Dermis blood vessel endothelial cell (primary cell): ENCODE data around the gene PDZD7. TPM values are rescaled to one million over a fixed set of nuclear protein-coding genes. Genes with fewer than 3 reads are reported as not detected.

ENCODE experiments used
- DNase-seq: peaks from one replicate; pipeline ENCODE4 v3.0.0; 2010
- total RNA-seq: library from RNA; depleted of rRNA; stranded (reverse); fragments of >200 nt; gene quantifications from 2 replicates; pipeline ENCODE4 v1.2.3, GENCODE V29; 2014

PDZD7 gene
- 0.34 and 0.88 TPM in 2 replicates for total RNA-seq

DNA sequence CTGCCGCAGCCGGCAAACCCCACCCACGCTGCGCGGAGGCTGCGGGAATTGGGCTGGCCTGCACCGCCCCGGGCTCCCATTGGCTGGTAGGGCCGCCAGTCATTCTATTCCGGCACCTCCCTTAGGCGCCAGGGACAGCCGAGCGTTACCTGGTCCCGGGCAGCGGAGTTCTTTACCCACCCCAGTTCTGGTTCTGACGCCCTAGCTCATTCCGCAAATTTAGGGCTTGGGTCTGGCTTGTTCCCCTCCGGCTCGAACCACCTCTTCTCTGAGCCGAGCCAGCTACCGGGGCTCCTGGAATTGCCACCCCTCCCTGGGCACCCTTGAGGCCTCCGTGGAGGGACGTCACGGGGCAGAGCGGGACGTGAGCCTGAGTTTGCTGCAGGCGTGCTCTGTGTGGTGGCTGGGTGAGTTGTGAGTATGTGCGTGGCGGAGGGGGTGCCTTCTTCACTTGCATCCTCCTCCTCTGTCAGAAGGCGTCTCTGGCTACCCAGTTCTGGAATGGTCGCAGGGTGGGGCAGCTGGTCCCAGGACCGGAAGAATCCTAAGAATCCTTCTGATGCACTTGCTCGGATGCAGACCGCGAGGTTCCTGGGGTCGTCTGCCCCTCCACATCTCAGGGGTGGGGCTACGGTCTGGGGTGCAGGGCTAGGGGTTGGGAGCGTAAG is at the start of gene PDZD7, which contains the start of gene SFXN3:
TSS of gene PDZD7 (minus strand) at position 2 of the 668 bp plus-strand sequence. CDS start 910 bp downstream, outside the sequence.
TSS of gene SFXN3 (plus strand) at position 107 of the 668 bp plus-strand sequence. CDS start 3,461 bp downstream, outside the sequence.
- peak; percentile 95 for DNase-seq

DNA sequence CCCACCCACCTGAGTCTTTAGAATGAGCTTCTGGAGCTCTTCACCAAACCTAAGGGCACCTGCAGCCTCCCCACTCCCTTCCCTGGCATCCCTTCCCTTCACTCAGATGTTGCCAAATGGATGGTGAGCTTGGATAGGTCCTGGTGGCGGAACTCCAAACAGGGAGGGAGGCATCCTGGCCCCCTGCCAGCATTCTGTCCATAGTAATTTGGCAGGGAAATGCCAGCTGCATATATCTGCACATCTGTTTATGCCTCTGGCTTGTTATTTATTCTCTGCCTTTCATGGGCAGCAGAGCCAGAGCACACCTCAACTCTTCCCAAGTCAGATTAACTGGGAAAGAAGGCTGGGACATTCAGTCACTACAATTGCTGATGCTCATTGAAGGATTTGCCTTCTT is 48.9 kb upstream of the PDZD7 start:
- no peak for DNase-seq

DNA sequence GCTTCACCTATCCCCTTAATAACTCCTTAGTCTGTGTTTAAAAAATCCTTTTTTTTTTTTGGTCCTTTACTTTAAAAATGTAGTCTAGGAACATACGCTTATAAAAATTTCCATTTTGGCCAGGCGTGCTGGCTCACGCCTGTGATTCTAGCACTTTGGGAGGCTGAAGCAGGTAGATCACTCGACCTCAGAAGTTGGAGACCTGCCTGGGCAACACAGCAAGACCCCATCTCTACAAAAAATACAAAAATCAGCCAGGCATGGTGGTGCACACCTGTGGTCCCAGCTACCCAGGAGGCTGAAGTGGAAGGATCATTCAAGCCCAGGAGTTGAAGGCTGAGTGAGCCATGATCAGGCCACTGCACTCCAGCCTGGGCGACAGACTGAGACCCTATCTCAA is 45.7 kb upstream of the PDZD7 start:
- no peak for DNase-seq

DNA sequence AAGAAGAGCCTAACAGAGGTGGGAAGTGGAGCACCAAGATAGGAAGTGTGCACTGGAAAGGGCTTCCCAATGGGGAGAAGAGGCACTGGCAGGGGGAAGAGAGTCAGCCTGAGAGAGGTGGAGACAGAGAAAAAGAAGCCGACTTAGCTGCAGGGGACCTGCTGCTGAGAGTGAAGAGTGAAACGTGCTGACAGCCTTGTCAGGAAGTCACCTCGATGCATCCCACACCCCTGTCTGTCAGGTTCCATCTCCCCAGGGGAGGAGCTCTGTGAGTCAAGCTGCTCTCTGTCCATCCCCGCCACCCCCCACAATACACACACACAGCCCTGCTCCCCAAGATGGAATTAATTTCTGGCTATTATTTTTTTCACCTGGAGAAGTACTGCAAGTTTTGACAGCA is 44.8 kb upstream of the PDZD7 start:
- DNase-seq = no peak

DNA sequence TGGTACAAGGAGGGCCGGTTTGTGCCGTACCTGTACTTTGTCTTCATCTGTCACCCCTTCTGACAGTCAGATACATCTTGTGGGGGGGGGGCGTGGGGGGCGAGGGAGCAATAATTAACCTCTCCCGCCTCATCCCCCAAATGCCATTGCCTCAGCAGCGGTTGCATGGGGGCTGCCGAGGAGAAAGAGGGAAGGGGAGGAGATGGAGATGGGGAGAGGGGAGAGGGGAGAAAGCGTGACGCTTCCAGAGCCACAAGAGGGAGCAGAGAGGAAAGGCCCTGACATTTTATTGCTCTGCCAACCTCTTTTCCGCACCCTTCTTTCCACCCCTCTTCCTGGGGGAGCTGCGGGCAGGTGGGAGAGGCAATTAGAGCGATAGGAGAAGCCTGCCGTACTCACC is 42.7 kb upstream of the PDZD7 start:
- DNase-seq = no peak

DNA sequence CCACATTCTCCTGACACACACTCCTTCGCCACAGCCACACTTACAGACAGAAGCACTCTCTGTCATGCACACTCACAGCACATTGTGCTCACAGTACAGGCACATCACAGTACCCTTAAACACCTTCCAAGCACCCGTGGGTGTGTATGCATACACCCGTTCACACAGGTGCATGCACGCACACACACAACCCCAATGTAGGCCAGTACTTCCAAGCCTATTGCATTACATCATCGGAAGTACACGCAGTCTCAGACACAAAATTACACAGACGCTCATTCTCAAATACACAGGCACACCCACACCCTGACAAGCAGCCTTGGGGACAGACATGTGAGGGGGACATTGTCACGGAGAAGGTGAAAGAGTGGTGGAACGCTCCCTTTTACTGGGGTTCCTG is 42.0 kb upstream of the PDZD7 start:
- DNase-seq = no peak

DNA sequence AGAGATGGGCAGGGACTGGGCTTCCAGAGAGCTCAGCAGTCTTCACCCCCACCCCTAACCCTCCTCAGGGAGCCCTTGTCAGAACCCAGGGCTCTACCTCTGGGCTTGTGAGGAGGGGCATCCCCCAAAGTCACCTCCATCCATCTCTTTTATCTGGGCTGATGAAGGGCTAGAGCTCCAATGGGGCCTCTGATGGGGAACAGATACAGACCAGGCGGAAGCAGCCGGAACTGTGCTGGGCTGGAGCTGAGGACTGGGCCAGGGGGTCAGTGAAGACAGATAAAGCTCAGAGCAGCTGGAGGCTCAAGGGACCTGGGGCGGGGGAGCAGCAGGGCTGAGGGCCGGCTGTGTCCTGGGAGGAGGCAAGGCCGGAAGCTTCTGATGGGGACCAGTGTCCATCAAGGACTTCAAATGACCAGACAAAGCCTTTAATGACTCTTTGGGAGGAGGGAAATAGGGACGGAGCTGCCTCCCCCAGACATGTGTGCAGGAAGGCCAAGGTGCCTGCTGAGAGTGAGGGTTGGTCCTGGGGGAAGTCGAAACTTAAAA is 41.0 kb upstream of the PDZD7 start:
- DNase-seq = no peak

DNA sequence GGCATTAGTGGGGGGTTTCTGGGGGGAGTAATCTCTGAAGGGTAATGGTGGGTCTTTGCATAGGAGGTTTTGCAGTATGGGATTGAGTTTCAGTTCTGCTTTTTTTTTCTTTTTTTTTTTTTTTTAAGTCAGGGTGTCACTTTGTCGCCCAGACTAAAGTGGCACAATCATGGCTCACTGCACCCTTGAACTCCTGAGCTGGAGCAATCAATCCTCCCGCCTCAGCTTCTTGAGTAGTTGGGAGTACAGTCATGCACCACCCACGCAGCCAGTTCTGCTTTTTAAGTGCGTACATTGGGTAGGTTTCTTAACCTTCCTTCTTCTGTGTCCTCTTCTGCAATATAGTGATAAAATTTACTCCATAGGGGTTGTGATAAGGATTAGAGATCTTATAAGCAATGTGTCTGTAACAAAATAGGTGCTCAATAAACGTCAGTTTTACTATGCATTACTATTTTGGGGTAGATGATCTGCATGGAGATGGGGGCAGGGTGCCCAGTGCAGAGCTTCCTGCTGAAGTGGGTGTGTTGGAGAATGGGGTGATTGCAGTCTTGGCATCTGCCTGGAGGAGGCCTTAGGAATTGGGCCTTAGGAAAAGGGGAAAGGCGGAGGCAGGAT is 40.4 kb upstream of the PDZD7 start:
- DNase-seq = no peak

DNA sequence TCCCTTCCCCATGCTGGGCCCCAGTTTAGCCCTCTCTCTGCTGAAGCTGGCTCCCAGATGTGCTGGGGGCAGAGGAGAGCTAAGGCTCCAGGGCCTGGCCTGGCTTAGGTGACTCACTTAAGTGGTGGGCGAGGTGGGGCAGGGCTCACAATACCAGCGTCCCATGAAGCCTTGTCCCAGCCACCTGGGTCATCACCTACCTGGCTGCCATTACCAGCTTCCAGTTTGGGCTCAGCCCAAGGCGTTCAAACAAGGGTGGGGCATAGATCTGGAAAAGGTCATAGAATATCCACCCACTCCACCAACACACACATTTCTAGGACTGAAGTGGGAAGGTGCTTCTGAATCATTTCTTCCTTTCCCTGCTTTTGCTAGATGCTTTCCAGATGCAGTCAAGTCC is 39.2 kb upstream of the PDZD7 start:
- DNase-seq = no peak

DNA sequence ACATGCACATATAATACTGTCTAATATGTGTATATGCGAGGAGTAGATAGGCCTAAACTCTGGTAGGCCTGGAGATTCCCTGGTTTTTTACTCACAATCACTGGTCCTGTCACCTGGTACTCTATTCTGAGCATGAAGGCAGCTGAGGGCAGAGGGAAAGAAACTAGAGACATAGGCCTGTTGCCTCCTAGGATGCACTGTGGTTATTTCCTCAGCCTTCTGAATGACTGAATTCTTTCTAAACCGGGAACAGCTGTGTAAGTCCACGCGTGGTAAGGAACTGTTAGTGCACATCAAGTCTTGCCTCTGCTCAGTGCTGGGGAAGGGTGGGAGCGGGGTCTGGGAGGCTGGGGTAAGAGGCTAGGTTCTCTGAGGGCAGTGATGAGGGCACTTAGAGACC is 38.5 kb upstream of the PDZD7 start:
- no peak for DNase-seq

DNA sequence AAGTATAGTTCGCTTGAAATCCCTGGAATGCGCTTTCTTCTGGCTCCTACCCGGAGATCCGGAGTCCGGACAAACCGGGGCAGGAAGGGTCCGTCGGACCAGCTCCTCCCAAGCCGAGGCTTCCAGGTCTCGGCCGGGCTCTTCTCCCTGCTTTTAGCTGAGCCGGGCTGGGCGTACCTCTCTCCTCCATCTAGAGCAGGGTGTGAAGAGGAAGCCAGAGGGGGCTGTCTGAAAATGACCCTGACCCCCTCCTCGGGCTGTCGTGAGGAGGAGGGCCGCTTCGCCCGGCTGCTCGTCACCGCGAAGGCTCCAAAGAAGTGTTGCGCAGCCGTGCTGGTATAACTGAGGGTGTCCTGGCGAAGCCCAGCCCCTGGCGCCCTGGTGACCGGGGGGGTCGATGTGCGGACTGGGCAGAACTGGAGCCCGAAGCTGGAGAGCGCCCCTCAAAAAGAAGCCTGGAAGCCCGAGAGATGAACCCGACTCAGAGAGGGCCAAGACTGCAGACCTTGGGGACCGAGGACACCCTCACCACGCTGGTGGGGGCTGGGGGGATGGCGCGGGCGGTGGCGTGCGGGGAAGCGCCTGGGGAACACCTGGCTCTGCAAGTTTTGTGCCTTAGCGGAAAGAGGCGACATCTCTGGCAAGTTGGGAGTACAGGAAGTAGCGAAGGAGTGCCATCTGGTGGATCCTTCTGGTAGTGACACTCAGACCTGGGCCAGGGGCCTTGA is 36.6 kb upstream of the PDZD7 start:
- peak; percentile 89 for DNase-seq

DNA sequence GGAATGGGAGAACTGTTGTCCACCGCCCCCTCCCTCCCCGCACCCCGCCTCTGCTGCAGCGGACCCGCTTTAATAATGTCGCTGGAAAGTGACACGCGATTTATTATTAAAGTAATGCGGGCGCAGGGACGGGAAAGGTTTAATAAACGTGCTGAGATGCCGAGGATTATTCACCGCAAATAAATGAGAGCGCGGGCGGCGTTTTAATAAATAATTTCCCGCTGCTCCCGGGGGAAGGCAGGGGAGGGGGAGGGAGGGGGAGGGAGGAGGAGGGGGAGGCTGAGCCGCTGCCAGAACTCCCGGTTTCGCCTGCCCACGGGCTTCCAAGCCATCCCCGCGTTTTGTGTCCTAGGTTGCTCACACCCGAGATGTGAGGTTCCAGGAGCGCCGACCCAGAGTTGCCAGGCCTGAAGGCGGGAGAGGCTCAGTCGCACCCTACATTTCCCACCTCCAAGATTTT is 36.0 kb upstream of the PDZD7 start:
- DNase-seq = no peak

DNA sequence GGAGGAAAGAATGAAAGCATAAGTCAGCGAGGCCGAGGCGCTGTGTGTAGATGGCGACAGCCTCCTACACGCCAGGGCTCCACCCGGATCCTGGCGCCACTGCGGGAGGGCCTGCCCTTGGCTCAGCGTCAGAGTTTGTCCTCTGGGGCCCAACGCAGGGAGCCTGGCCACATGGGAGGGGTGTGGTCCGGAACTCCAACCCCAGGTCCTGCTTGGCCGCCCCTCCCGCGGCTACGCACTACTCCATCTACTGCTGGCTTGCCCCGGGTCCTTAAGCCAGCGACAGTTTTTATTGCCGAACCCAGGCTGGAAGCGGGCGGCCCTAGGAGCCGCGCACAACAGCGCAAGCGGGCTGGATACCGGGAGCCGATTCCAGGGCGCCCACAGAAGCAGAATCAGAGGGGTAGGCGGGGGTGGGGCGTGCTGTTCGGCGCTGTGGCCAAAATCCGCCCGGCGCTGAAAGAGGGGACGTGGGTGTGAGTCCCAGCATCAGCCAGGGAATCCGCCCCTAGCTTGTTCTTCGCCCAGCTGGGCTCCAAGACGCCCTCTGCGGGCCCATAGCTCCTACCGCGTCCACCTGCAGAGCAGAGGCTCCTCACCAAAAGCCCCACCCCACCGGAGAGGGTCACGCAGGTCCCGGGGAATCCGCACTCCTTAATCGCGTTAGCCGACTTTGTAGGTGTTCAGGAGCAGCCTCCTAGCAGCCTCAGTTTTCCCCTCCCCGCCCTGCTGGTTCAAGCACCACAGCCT is 35.4 kb upstream of the PDZD7 start:
- DNase-seq = peak; percentile 68

DNA sequence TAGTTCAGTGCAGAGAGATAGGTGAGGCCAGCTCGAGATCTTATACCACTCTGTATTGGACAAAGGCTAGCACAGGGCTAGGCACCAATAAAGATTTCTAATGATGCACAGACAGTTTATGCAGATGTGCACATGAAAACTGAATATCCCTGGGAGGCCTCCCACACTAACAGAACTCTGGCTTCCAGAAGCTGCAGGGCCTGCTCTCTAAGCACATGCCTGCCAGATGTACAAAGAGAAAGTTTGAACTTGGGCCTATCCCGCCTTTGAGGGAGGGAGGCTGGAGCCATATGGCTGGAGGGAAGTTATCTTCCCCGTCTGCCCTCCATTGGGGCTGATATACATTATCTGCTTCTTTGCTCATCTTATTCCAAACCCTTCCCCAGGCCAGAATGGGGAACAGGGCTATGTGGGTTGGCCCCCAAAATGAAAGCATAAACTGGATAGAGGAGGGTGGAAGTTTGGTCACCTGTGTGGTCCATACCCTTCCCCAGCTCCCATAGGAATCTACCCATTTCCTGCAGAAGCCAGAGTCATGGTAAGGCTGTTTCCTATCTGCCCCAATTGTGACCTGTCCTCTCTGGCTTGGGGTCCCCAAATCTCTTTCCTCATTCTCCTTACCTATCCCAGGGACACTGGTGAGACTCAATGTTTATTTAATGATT is 34.7 kb upstream of the PDZD7 start:
- no peak for DNase-seq

DNA sequence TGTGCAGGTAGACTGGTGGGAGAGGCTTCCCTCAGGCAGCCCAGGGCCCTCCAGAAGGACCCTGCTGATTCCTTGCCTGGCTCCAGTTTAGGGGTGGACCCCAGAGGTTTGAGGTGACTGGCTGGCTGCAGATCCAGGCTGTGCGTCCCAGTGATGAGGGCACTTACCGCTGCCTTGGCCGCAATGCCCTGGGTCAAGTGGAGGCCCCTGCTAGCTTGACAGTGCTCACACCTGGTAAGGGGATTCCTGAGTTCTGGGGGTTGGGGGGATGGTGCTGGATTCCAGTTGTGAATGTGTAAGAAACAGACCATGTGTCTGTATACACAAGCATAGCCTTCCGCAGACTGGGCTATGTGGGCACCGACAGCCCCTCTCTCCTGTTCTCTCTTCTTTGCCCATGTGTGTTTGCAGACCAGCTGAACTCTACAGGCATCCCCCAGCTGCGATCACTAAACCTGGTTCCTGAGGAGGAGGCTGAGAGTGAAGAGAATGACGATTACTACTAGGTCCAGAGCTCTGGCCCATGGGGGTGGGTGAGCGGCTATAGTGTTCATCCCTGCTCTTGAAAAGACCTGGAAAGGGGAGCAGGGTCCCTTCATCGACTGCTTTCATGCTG is 33.6 kb upstream of the PDZD7 start:
- DNase-seq = no peak

DNA sequence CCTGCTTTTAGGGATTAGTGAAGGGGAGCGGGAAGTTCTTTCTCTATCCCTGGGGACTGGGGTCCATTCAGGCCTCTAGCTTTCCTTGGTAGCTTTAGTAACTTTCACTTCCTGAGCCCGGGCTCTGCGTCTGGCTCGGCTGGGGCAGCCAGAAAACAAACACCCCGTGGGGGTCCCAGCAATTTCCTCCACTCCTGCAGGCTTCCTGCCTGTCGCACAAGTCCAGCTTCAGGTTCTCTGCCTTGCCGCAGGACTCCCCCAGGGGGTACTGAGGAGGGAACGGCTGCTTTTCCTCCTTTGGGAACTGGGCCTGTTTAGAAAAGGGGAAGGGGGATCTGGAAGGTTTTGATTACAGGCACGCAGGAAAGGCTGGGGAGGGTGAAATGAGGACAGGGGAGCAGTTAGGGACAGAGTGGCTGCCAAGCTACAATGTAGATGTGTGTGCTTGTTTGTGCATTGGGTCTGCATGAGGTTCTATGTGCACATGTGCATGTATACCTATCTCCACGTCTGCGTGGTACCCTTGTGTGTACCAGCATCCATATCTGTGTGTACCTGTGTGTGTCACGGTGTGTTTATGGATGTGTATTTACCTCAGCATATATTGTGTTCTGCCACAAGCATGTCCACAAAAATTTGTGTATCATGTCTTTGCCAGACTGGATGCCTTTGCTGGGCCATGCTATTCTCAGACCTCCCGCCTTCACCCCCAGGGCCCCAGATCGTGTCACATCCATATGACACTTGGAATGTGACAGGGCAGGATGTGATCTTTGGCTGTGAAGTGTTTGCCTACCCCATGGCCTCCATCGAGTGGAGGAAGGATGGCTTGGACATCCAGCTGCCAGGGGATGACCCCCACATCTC is 32.9 kb upstream of the PDZD7 start:
- DNase-seq = no peak

DNA sequence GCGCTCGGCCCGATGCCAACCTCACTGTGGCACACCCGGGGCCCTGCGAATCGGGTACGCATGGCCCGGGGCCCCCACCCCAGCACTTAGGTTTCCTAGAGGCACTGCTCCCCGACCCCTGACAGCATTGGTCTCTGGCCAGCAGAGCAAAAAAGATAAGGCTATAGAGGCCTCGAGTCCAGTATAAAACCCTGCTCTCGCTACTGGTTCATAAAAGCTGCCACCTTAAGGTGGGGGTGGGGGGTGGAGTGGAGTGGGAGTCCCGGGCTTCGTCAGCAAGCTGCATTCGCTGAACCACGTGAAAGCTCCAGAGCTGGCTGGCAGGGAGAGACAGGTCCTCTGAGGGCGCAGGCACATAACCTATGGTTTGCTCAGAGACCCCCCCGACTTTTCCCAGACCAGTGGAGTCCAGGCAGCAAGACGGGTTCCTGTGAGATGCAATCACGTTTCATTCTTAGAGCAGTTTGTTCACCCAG is 32.2 kb upstream of the PDZD7 start:
- DNase-seq = no peak

DNA sequence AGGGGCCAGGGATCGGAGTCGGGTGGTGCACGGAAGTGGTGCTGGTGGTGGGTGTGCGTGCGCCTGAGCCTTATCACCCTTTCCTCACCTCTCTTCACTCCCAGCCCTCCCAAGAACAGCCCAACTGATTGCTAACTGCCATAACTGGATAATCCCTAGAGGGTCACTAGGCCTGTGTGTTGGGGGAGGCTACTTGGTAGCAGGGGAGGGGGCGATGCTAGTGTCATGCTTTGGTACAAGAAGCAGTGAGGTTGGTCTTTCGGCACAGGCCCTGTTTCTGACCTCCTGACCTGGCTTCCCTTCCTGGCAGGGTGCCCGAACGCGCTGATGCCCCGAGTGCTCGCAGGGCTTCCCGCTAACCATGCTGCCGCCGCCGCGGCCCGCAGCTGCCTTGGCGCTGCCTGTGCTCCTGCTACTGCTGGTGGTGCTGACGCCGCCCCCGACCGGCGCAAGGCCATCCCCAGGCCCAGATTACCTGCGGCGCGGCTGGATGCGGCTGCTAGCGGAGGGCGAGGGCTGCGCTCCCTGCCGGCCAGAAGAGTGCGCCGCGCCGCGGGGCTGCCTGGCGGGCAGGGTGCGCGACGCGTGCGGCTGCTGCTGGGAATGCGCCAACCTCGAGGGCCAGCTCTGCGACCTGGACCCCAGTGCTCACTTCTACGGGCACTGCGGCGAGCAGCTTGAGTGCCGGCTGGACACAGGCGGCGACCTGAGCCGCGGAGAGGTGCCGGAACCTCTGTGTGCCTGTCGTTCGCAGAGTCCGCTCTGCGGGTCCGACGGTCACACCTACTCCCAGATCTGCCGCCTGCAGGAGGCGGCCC is 31.5 kb upstream of the PDZD7 start:
- peak; percentile 72 for DNase-seq

DNA sequence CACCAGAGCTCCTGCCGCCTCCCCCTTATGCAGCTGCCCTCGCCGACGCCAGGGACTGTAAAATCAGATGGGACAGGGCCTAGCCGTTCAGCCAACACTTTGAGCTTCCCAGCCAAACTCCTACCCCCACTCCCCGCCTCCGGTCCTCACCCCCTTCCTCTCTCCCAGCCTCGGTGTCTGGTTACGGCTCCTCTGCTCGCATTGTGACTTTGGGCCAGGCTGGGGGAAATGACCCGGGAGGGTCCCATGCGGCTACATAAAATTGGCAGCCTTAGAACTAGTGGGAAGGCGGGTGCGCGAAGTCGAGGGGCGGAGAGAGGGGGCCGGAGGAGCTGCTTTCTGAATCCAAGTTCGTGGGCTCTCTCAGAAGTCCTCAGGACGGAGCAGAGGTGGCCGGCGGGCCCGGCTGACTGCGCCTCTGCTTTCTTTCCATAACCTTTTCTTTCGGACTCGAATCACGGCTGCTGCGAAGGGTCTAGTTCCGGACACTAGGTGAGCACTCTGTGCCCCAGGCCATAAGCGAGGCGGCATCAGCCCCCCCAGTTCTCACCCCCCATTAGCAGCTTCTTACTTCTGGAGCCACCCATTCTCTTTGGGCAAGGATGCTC is 30.8 kb upstream of the PDZD7 start, which contains the start of gene KAZALD1:
TSS of gene KAZALD1 (plus strand) at position 366 of the 608 bp plus-strand sequence. CDS start 604 bp downstream, outside the sequence.
- no peak for DNase-seq
